Central memory CD8-positive, alpha-beta T cell (primary cell): ENCODE data around the gene NDUFS6.

Experiments used
- ATAC-seq: fragments of 150-1000 bp; cut with Tn5 transposase; replicated peaks from 2 replicates; pipeline ENCODE4 v1.10.0; 2022; ENCODE audit warnings: mild to moderate bottlenecking, moderate FRiP score, moderate number of reproducible peaks; ENCODE audit not compliant: poor library complexity, severe bottlenecking; ENCODE audit errors: extremely low read depth
- DNase-seq, 2 donors: peaks; one replicate each; pipeline ENCODE4 v3.0.0; 2021; ENCODE audit warnings: low spot score in 2 of 2
- H3K27ac Mint-ChIP-seq: one replicate; pipeline ENCODE4 v1.8.0; 2022; ENCODE audit warnings: low read depth, mild to moderate bottlenecking, moderate library complexity, mixed read lengths
- H3K27me3 Mint-ChIP-seq: one replicate; pipeline ENCODE4 v1.8.0; 2022; ENCODE audit warnings: mixed read lengths
- H3K36me3 Mint-ChIP-seq: one replicate; pipeline ENCODE4 v1.8.0; 2022; ENCODE audit warnings: mild to moderate bottlenecking, moderate library complexity, mixed read lengths; ENCODE audit not compliant: insufficient read depth
- H3K4me1 Mint-ChIP-seq: one replicate; pipeline ENCODE4 v1.8.0; 2022; ENCODE audit warnings: mixed read lengths
- H3K4me3 Mint-ChIP-seq: one replicate; pipeline ENCODE4 v1.8.0; 2022; ENCODE audit warnings: mild to moderate bottlenecking, moderate library complexity, mixed read lengths
- H3K9me3 Mint-ChIP-seq: one replicate; pipeline ENCODE4 v1.8.0; 2022; ENCODE audit warnings: mixed read lengths

NDUFS6 gene

DNA sequence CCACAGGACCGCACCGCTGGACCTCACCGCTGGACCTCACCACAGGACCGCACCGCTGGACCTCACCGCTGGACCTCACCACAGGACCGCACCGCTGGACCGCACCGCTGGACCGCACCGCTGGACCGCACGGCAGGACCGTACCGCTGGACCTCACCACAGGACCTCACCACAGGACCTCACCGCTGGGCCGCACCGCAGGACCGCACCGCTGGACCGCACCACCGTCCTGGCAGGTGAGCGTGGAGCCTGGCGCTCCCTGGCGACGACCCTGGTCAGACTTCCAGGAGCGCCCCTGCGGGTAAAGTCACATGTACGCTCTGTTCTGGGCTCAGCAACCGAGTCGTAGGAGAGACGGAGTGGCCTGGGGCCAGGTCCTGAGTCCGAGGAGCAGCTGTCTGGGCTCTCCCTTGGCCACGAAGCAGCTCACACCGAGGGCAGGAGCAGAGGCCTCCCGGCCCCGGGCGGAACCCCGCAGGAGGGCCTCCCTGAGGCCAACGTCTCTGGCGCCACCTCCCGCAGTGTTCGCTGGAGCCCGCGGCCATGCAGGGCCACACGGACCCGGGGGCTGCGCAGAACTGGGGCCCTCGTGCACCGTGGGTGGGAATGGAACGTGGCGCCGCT is 32.1 kb upstream of the NDUFS6 start:
- no peak for ATAC-seq
- no peak for DNase-seq
- H3K27me3 Mint-ChIP-seq, result peaks cover 13% of the 10 kb centered on the region
- H3K9me3 Mint-ChIP-seq, result no peaks in the 10 kb centered on the region
- no peak overlapping the region for H3K4me3 Mint-ChIP-seq
- H3K36me3 Mint-ChIP-seq, result no peaks in the 10 kb centered on the region
- H3K4me1 Mint-ChIP-seq, result no peaks in the 10 kb centered on the region
- H3K27ac Mint-ChIP-seq, result no peak overlapping the region

DNA sequence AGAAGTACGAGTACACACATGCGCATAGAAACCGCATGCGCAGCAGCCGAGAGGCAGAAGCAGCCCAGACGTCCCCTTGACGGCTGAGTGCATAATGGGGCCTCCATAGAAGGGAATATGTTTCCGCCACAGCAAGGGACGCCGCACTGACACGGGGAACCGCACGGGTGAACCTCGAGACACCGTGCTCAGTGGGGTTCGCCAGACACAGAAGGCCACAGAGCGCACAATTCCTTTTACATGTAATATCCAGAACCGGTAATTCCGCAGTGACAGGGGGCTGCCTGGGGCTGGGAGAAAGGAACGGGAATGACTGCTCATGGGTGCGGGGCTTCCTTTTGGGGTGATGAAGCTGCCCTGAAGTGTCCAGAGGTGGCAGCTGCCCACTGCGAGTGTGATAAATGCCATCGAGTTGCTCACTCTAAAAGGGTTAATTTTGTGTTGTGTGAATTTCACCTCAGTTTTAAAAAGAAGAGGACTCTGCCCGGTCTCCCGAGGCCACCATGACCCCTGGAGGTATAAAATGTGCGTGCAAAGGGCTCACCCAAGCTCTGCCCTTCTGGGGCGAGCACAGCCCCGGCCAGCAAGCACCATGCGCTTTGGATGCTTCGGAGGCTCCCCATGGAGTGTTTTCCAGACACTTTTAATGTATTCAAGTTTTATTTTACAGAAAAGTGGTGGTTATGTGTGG is 31.3 kb upstream of the NDUFS6 start:
- no peak for ATAC-seq
- Mint-ChIP-seq H3K4me1 (no peaks in the 10 kb centered on the region), H3K4me3 (no peak overlapping the region), H3K27me3 (peaks cover 5% of the 10 kb centered on the region), H3K27ac (no peak overlapping the region), H3K9me3 (no peaks in the 10 kb centered on the region), H3K36me3 (no peaks in the 10 kb centered on the region)
- DNase-seq, result no peak

DNA sequence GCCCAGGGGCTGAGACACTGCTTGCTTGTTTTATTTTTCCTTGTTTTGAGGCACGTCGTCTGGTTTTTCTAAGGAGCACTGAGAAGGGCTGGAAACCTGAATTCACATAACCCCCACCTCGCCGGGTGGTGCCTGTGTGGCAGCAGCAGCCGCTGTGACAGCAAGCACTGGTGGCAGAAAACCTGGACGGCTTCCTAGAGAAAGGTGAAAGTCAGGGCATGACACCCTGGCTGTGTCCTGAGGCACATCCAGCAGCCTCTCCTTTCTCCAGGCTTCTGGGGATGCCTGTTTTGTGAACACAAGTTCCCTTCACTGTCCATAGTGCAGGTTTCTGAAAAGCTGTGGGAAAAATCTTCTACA is 30.8 kb upstream of the NDUFS6 start:
- Mint-ChIP-seq H3K4me3 (no peak overlapping the region), H3K9me3 (no peaks in the 10 kb centered on the region), H3K27ac (no peak overlapping the region), H3K27me3 (peaks cover under 1% of the 10 kb centered on the region), H3K4me1 (no peaks in the 10 kb centered on the region), H3K36me3 (no peaks in the 10 kb centered on the region)
- ATAC-seq (no peak), DNase-seq (no peak)

DNA sequence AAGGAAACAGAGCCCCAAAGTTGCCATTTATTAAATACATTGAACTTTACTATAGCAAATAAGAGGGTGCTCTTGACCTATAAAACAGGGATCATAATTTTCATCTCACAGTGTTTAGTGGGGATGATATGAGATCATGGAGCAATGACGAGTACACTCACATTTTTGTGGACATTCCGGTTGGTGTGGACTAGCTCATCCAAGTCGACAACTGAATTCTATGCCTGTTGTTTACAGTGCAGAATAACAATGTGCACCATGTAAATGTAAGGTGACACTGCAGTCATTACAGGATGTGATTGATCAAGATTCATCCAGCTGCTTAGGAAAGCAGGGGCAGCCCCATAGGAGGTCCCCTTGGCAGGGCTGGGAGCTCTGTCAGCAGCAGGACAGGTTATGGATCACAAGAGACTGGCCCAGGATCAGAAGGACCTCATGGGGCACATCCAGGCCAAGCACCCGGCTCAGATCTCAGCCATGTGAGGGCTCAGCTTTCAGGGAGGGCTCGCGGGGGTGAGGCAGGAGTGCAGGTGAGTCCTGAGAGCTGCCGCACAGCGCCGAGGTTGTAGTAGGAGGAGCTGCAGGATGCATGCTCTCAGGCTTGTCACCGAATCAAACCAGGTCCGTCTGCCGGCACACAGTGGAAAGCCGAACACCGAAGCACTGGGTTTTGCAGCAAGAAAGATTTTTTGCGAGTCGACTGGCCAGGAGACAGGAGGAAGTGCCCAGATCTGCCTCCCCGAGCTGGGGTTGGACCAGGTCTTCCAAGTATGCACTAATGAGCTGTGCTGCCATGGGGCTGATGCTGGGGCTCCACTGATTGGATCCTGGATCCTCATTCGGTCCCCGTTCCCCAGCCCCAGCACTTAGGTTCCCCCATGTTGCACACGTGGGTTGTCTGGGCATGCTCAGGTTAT is 29.8 kb upstream of the NDUFS6 start:
- DNase-seq, result no peak
- H3K27ac Mint-ChIP-seq, result no peak overlapping the region
- no peaks in the 10 kb centered on the region for H3K9me3 Mint-ChIP-seq
- H3K27me3 Mint-ChIP-seq, result no peaks in the 10 kb centered on the region
- H3K36me3 Mint-ChIP-seq, result no peaks in the 10 kb centered on the region
- ATAC-seq, result no peak
- no peak overlapping the region for H3K4me3 Mint-ChIP-seq
- H3K4me1 Mint-ChIP-seq, result no peaks in the 10 kb centered on the region

DNA sequence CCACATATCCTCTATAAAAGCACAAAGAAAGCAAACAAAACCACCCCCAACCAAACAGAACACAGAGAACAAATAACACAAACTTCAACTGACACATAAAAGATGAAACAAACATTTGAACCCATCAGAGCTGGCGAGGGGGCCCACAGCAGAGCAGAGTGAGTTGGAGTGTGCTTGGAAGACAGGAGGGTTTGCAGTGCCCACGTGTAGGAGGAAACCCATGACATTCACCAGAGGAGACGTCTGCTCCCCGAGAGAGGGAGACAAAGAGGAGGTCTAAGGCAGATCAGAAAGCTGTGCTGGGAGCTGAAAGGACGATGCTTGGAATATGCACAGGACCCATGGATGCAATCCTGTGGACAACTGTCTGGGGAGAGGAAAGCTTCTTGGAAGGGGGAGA is 28.6 kb upstream of the NDUFS6 start:
- H3K4me3 Mint-ChIP-seq, result no peak overlapping the region
- no peaks in the 10 kb centered on the region for H3K4me1 Mint-ChIP-seq
- ATAC-seq (no peak), DNase-seq (no peak)
- H3K27me3 Mint-ChIP-seq, result peaks cover 7% of the 10 kb centered on the region
- H3K36me3 Mint-ChIP-seq, result no peaks in the 10 kb centered on the region
- H3K27ac Mint-ChIP-seq, result no peak overlapping the region
- no peaks in the 10 kb centered on the region for H3K9me3 Mint-ChIP-seq

DNA sequence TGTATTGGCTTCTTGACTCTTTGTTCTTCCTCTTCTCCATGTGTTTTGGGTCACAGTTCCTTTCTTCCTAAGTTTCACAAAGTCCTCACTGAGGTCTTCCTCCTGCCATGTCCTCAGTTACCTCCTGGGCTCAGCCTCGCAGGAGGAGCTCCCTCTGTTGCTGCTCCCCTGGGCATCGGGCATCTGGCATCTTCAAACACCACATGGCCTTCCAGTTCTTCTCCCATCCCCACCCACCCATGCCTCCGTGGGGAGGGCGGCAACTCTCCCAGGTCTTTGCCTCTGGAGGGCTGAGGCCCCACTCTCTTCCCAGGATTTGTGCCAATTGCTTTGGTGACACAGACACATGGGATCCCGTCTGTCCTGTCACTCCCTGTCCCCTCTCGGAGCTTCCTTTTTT is 24.4 kb upstream of the NDUFS6 start:
- Mint-ChIP-seq H3K4me3 (no peak overlapping the region), H3K36me3 (peaks cover 2% of the 10 kb centered on the region), H3K4me1 (no peaks in the 10 kb centered on the region), H3K9me3 (no peaks in the 10 kb centered on the region), H3K27me3 (peaks cover 10% of the 10 kb centered on the region), H3K27ac (no peak overlapping the region)
- no peak for DNase-seq
- no peak for ATAC-seq

DNA sequence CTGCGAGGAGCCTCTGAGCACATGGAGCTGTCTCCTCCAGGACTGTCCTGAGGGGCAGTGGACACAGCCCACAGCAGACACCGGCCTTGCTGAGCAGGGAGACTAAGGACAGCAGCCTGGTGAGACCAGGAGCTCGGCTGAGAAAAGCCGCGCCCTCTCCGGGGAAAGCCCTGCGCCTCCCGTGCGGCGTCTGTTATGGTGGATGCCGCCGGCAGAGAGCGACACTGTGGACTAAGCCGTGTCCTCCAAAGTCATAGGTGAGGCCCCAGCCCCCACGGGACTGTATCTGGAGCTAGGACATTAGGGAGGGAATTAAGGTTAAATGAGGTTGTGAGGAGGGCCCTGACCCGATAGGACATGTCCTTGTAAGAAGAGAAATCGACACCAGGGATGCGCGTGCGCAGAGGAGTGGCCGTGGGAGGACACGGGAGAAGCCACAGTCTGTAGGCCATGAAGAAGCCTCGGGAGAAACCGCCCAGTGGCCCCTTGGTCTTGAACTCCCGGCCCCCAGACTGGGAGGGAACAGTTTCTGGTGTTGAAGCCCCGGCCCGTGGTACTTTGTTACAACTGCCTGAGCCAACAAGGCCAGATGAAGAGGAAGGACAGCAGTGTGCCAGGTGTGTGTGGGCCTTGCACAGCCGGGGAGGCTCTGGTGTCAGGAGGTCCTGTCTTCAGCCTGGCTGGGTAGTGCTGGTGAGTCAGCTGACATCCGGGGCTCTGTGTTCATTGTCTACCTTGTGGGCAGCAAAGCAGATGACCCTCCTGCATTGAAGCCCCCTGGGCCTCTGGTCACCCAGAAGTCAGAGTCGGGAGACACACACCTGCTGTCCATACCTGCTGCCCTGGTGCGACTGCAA is 23.7 kb upstream of the NDUFS6 start:
- H3K27me3 Mint-ChIP-seq, result peaks cover 10% of the 10 kb centered on the region
- DNase-seq (no peak), ATAC-seq (no peak)
- no peak overlapping the region for H3K27ac Mint-ChIP-seq
- H3K4me3 Mint-ChIP-seq, result no peak overlapping the region
- H3K9me3 Mint-ChIP-seq, result no peaks in the 10 kb centered on the region
- H3K4me1 Mint-ChIP-seq, result no peaks in the 10 kb centered on the region
- H3K36me3 Mint-ChIP-seq, result peaks cover 2% of the 10 kb centered on the region

DNA sequence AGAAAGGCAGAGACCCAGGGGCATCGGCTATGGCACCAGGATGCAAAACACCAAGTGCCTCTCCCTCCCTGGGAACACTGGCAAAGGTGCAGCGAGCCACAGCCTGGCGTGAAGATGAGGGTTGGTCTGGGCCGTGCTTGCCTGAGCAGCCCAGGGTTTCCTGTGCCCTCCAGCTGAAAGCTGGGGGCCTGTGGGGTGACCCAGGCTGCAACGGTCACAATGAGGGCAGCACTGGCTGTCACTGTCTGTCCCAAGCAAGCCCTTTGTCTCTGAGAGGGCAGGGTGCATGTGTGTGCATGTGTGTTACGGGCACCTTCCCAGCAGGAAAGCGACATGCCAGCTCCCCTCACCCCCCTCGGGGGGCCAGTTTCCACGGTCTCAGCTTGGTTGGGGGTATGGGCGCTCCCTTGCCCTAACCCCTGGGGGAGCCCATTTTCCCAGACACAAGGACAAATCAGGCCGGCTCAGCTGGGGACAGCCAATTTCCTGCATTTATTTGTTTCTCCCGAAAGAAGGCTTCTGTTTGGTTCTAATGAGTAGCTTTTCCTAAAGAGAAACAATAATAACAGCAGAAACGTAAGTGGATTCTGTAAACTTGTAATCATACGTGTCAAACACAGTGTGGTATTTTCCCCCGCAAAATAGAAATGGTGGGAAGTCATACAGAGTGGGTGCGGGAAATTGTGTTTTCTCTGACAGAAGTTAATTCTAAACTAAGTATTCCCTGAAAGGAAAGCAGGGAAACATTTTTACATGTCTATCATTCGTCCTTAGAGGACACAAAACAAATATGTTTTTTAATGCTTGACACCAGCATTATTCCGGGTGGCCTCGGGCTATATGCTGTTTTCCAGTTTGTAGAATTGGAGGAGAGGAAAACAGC is 22.8 kb upstream of the NDUFS6 start:
- no peak overlapping the region for H3K4me3 Mint-ChIP-seq
- DNase-seq, result no peak
- peaks cover 10% of the 10 kb centered on the region for H3K27me3 Mint-ChIP-seq
- H3K27ac Mint-ChIP-seq, result no peak overlapping the region
- ATAC-seq, result no peak
- H3K9me3 Mint-ChIP-seq, result no peaks in the 10 kb centered on the region
- no peaks in the 10 kb centered on the region for H3K4me1 Mint-ChIP-seq
- peaks cover 2% of the 10 kb centered on the region for H3K36me3 Mint-ChIP-seq

DNA sequence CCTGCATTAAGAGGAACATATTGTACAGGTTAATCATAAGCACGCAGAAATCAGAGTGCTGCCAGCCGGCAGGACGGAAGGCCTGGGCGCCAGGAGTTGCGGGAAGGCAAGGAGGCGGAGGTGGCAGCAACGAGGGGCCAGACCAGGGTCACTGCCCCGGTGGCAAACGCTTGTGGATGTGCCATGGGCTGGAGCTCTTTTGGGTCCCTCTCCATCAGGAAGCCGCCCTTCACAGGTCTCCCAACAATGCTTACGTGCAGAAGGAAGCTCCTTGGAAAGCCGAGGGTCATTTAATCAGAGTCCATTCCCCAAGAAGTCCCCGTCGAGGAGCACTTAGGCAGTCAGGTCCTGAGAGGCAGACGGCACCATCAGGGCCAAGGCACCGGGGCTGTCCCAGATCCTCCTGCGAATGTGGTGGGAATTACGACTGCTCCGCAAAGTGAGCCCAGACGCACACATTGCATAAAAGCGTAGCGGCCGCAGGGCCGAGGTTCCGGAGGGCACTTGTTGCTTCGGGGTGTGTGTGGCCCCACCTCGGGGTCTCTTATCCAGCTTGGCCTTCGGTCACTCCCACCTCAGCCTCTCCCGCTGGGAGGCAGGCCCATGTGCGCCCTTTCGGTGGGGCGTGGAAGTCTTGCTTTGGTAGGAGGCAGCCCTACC is 22.1 kb upstream of the NDUFS6 start:
- Mint-ChIP-seq H3K4me3 (no peak overlapping the region), H3K36me3 (peaks cover 2% of the 10 kb centered on the region), H3K9me3 (no peaks in the 10 kb centered on the region), H3K4me1 (peaks cover 1% of the 10 kb centered on the region), H3K27me3 (peaks cover 13% of the 10 kb centered on the region), H3K27ac (no peak overlapping the region)
- no peak for ATAC-seq
- DNase-seq, result no peak

DNA sequence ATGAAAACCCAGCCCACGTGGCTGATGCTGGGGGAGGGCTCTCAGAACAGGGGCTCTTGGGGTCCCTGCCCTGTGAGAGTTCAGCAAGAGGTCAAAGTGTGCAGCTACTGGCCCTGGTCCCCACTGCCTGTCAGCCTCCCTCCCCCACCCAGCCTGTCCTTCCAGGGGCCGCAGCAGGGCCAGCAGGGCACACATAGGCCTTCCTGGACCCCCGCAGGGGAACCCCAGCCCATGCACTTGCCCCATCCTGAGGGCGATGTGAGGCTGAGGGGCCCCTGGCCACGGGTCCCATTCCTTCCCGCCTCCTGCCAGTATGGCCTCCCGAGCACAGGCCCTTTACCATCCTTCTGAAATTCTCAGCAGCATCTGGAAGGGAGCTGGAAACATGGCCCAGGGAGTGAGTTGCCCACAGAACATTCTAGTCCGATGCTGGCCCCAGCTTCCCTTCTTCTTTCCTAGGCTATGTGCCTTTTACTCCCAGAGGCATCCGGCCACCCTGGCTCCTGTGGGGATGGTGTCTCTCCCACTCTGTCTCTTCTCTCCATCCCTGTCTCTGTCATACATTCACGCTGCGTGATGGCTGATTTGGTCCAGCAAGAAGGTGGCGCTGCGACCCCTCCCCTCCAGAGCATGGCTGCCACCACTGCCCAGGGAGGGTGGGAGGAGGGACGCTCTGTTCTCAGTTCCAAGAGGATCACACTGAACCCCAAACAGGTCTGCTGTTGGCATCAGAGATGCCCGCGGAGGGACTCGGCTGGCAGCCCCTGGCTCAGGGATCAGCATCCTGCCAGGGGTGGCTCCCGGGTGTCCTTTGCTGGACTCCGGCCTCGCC is 21.2 kb upstream of the NDUFS6 start:
- Mint-ChIP-seq H3K36me3 (peaks cover 2% of the 10 kb centered on the region), H3K9me3 (no peaks in the 10 kb centered on the region), H3K27me3 (peaks cover 22% of the 10 kb centered on the region), H3K4me3 (no peak overlapping the region), H3K27ac (no peak overlapping the region), H3K4me1 (peaks cover 9% of the 10 kb centered on the region)
- no peak for ATAC-seq
- DNase-seq, result no peak

DNA sequence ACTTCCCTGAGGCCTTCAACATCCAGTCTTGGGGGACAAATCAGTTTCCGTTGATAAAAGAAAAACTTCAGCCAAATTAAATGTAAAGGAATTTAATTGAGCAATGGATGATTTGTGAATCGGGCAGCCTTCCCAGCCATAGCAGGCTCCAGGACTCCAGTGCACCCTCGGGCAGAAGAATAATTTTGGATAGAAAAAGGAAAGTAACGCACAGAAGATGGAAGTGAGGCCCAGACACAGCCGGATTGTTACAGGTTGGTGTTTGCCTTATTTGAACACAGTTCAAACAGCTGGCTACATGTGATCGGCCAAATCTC is 20.6 kb upstream of the NDUFS6 start:
- Mint-ChIP-seq H3K9me3 (no peaks in the 10 kb centered on the region), H3K36me3 (peaks cover 2% of the 10 kb centered on the region), H3K27me3 (peaks cover 23% of the 10 kb centered on the region), H3K27ac (no peak overlapping the region), H3K4me1 (peaks cover 9% of the 10 kb centered on the region), H3K4me3 (no peak overlapping the region)
- ATAC-seq (no peak), DNase-seq (no peak)
